HCT116 (cell line): Measurements from ENCODE around the gene RHCG. TPM values are rescaled to one million over a fixed set of nuclear protein-coding genes. Genes with fewer than 3 reads are reported as not detected.

Experiments used
- ATAC-seq: fragments of 200-7000 bp; cut with Tn5 transposase; 2 replicates; pipeline ENCODE4 v1.9.1; 2020; ENCODE audit warnings: mild to moderate bottlenecking, moderate library complexity
- BruUV-seq: library from RNA; stranded (reverse); fragments of 400-500 nt; replicated peaks from 2 replicates; lab custom pipeline; 2021; lab: Mats Ljungman, UMichigan
- CTCF ChIA-PET: fragments of 300-600 bp; sonication (Branson Sonifier 250); formaldehyde crosslinking; loops from one replicate; lab custom pipeline; 2021; ENCODE audit warnings: antibody characterized with exemption; lab: Charles Lee
- POLR2A ChIA-PET: fragments of 300-600, 350-600 bp; sonication (Branson Sonifier 250); formaldehyde crosslinking; loops from one replicate; lab custom pipeline; 2021; ENCODE audit warnings: antibody characterized with exemption; lab: Charles Lee
- RAD21 ChIA-PET, 2 experiments: fragments of 300-600 bp; sonication (Branson Sonifier 250); formaldehyde crosslinking; loops; one replicate each; lab custom pipeline; 2023; ENCODE audit warnings: low total read pairs in 2 of 2; ENCODE audit not compliant: uncharacterized antibody in 2 of 2, unreplicated experiment in 2 of 2, low non-redundant PET in 1 of 2; lab: Charles Lee
- DNase-seq: peaks from one replicate; pipeline ENCODE4 v3.0.0-alpha.2; 2010; ENCODE audit warnings: low read depth, low spot score
- H2AFZ ChIP-seq: fragments of 200-600 bp; shearing (Covaris generic), sonication (generic); 2 replicates; pipeline ENCODE4 v1.6.1; 2017; ENCODE audit warnings: low read depth, mixed run types, mixed read lengths, antibody characterized with exemption, low read length; ENCODE audit not compliant: poor library complexity, severe bottlenecking
- H3K27ac ChIP-seq: 2 replicates; pipeline ENCODE4 v1.5.1; 2012; ENCODE audit warnings: low read depth, low read length
- H3K27me3 ChIP-seq: fragments of 200-600 bp; sonication (generic); 2 replicates; pipeline ENCODE4 v1.6.1; 2016; ENCODE audit warnings: mixed run types, low read length, mixed read lengths; ENCODE audit not compliant: insufficient read depth
- H3K36me3 ChIP-seq, 2 experiments: fragments of 200-500 bp in 1 of 2; fragments of 200-600 bp in 1 of 2; sonication (Bioruptor generic) in 1 of 2; sonication (generic) in 1 of 2; 2 replicates each; pipeline versions ENCODE4 v1.5.1 to v1.6.1; 2014 to 2016; ENCODE audit warnings: low read length in 2 of 2, inconsistent platforms in 1 of 2, mixed read lengths in 1 of 2, mixed run types in 1 of 2; ENCODE audit not compliant: insufficient read depth in 2 of 2, control insufficient read depth in 1 of 2
- H3K4me1 ChIP-seq, 2 experiments: fragments of 200-600 bp in 1 of 2; sonication (generic) in 1 of 2; 2 replicates each; pipeline versions ENCODE4 v1.5.1 to v1.6.1; 2012 to 2017; ENCODE audit warnings: low read length in 2 of 2, inconsistent platforms in 1 of 2, mild to moderate bottlenecking in 1 of 2, mixed read lengths in 1 of 2, mixed run types in 1 of 2, moderate library complexity in 1 of 2; ENCODE audit not compliant: insufficient read depth in 2 of 2, control insufficient read depth in 1 of 2
- H3K4me2 ChIP-seq: fragments of 200-600 bp; sonication (generic); 2 replicates; pipeline ENCODE4 v1.6.1; 2017; ENCODE audit warnings: mixed run types, low read length, mixed read lengths
- H3K4me3 ChIP-seq, 2 experiments: fragments of 200-600 bp in 1 of 2; sonication (generic) in 1 of 2; replicated peaks in 1 of 2; 2 replicates each; pipeline ENCODE4 v1.5.1; 2011 to 2016; ENCODE audit warnings: low read length in 2 of 2, control low read depth in 1 of 2, low read depth in 1 of 2, mild to moderate bottlenecking in 1 of 2, mixed read lengths in 1 of 2, mixed run types in 1 of 2
- H3K79me2 ChIP-seq: fragments of 200-600 bp; sonication (generic); 2 replicates; pipeline ENCODE4 v1.6.1; 2017; ENCODE audit warnings: mild to moderate bottlenecking, mixed run types, low read length, moderate library complexity, mixed read lengths; ENCODE audit not compliant: insufficient read depth
- H3K9ac ChIP-seq: fragments of 200-600 bp; sonication (generic); 2 replicates; pipeline ENCODE4 v1.6.1; 2016; ENCODE audit warnings: low read length, mixed read lengths
- H3K9me2 ChIP-seq: fragments of 200-600 bp; sonication (generic), shearing (Covaris generic); 2 replicates; pipeline ENCODE4 v1.6.1; 2017; ENCODE audit warnings: mixed run types, mild to moderate bottlenecking, moderate library complexity; ENCODE audit not compliant: insufficient read depth
- H3K9me3 ChIP-seq, 2 experiments: fragments of 200-500 bp in 1 of 2; fragments of 200-600 bp in 1 of 2; sonication (Bioruptor generic) in 1 of 2; sonication (generic) in 1 of 2; 2 replicates each; pipeline ENCODE4 v1.6.1; 2014 to 2017; ENCODE audit warnings: low read length in 2 of 2, mixed read lengths in 2 of 2, inconsistent platforms in 1 of 2, low read depth in 1 of 2, mild to moderate bottlenecking in 1 of 2, mixed run types in 1 of 2, moderate library complexity in 1 of 2; ENCODE audit not compliant: control insufficient read depth in 1 of 2, insufficient read depth in 1 of 2
- H4K20me1 ChIP-seq: fragments of 200-600 bp; sonication (generic), shearing (Covaris generic); 2 replicates; pipeline ENCODE4 v1.6.1; 2017; ENCODE audit warnings: mixed run types, mild to moderate bottlenecking, moderate library complexity; ENCODE audit not compliant: insufficient read depth
- ATF3 ChIP-seq: IDR thresholded peaks from 2 replicates; pipeline ENCODE4 v1.6.1; 2012
- CTCF ChIP-seq, 3 experiments: fragments of 200-600 bp in 1 of 3; sonication (generic) in 1 of 3; IDR thresholded peaks in 2 of 3; conservative IDR thresholded peaks in 1 of 3; 2 replicates each; pipeline ENCODE4 v1.5.1; 2012 to 2017; ENCODE audit warnings: low read depth in 2 of 3, low read length in 2 of 3, antibody characterized with exemption in 1 of 3, borderline replicate concordance in 1 of 3, control low read depth in 1 of 3, mild to moderate bottlenecking in 1 of 3, mixed read lengths in 1 of 3, mixed run types in 1 of 3, moderate library complexity in 1 of 3; ENCODE audit not compliant: insufficient read depth in 1 of 3
- RAD21 ChIP-seq: IDR thresholded peaks from 2 replicates; pipeline ENCODE4 v1.6.1; 2012; ENCODE audit warnings: low read depth, mild to moderate bottlenecking
- intact Hi-C: fragments of 100-400 bp; cut with micrococcal nuclease; formaldehyde crosslinking; loops from 2 replicates; pipeline ENCODE4 v1.10.0; 2022
- total RNA-seq: library from RNA; stranded (reverse); gene quantifications from one replicate; pipeline ENCODE4 v1.2.1, GENCODE V29; 2021; ENCODE audit not compliant: unreplicated experiment

Gene RHCG
- total RNA-seq, 1 experiment from 2014 or later = not detected

- ATAC-seq = peak; percentile 73
- no TSS peak for BruUV-seq
- intact Hi-C loops = no loop called here
Observed at GRCh38 chr15:89492111-89492641, 4.2 kb downstream of the RHCG start.

More at GRCh38 chr15:89492111-89492641, 4.2 kb downstream of the RHCG start:
- Histone ChIP-seq H2AFZ (no peak overlapping the region), H3K9me2 (no peaks in the 10 kb centered on the region), H3K9me3 (no peaks in the 10 kb centered on the region), H3K27me3 (no peaks in the 10 kb centered on the region)
- TF ChIP-seq CTCF (IDR thresholded peaks at IDR 0.05 in 2 of 3, conservative IDR thresholded peaks at IDR 0.05 in 1 of 3; ENCODE audit: borderline replicate concordance in 1 of 3, insufficient read depth in 1 of 3, low read depth in 2 of 3, low read length in 2 of 3) = peak; percentile 30 to 66 (median 55); a peak in 5 of 6 replicates
- no peak for TF ChIP-seq ATF3
- TF ChIP-seq RAD21 = peak; percentile 56
- TF ChIP-seq, all 23 proteins: peak for 2
- Histone ChIP-seq H3K9ac (no peak overlapping the region), H3K36me3 (no peaks in the 10 kb centered on the region), H4K20me1 (no peaks in the 10 kb centered on the region), H3K4me1 (peaks cover 0 to 3% of the 10 kb centered on the region in 2 experiments; a peak in 2 of 4 replicates), H3K4me2 (no peak overlapping the region), H3K4me3 (no peak overlapping the region), H3K27ac (no peak overlapping the region), H3K79me2 (no peaks in the 10 kb centered on the region)
- ChIA-PET CTCF (interaction anchor here (0.8 to 1.9 kb wide), 5 partner anchors 9 to 383 kb away, joined by 3 to 6 read pairs (median 4); no protein-coding TSS in a partner anchor), RAD21 (no interaction called here), POLR2A (no interaction called here)
- no peak for DNase-seq
